Activated CD4-positive, CD25-positive, alpha-beta regulatory T cell (primary cell): ENCODE measurements around the gene CHD1L.
"Not testable (repeated sequence)": the region's sequence is repeated elsewhere in the genome, so short reads cannot be mapped to it uniquely, and the experiment has no call there.

Experiments
- DNase-seq, 4 experiments: peaks; one replicate each; lab custom pipeline; 2025; lab: John Stamatoyannopoulos, UW

The CHD1L gene

GRCh38 chr1:147267711-147268110, 25.2 kb downstream of the CHD1L start:
- no peak for DNase-seq

- no peak for DNase-seq
Observed at GRCh38 chr1:147270721-147271120, 28.2 kb downstream of the CHD1L start.

- no peak for DNase-seq
Observed at GRCh38 chr1:147272042-147272441, 29.6 kb downstream of the CHD1L start.

- DNase-seq: no peak
Observed at GRCh38 chr1:147273409-147274336, 31.2 kb downstream of the CHD1L start.

GRCh38 chr1:147281950-147282349, 39.5 kb downstream of the CHD1L start:
- no peak for DNase-seq

GRCh38 chr1:147283011-147283410, 40.5 kb downstream of the CHD1L start:
- no peak for DNase-seq

- DNase-seq: no peak
Observed at GRCh38 chr1:147287133-147287865, 44.8 kb downstream of the CHD1L start.

GRCh38 chr1:147292012-147292411, 49.5 kb downstream of the CHD1L start:
- no peak for DNase-seq

GRCh38 chr1:147292631-147293251, 50.3 kb downstream of the CHD1L start:
- DNase-seq: no peak

- DNase-seq: no peak
Observed at GRCh38 chr1:147297438-147297837, 55.0 kb downstream of the CHD1L start.

- DNase-seq: not testable (repeated sequence)
Observed at GRCh38 chr1:147305803-147306202, 63.3 kb downstream of the CHD1L start.

- DNase-seq: no peak
Observed at GRCh38 chr1:147316968-147317367, 74.5 kb downstream of the CHD1L start.

GRCh38 chr1:147326933-147327687, 84.6 kb downstream of the CHD1L start:
- DNase-seq: not testable (repeated sequence)

- no peak for DNase-seq
Observed at GRCh38 chr1:147334292-147334691, 91.8 kb downstream of the CHD1L start.

GRCh38 chr1:147336291-147336690, 93.8 kb downstream of the CHD1L start:
- DNase-seq: no peak

- DNase-seq: no peak
Observed at GRCh38 chr1:147337040-147337630, 94.7 kb downstream of the CHD1L start.

GRCh38 chr1:147338571-147338970, 96.1 kb downstream of the CHD1L start:
- DNase-seq: no peak

- no peak for DNase-seq
Observed at GRCh38 chr1:147341246-147341645, 98.8 kb downstream of the CHD1L start.
